Prostate gland (tissue), 2 donors: ENCODE results near the gene SLCO3A1.

Experiments
- CTCF ChIP-seq, 4 experiments: fragments of 200-600 bp in 2 of 4; fragments of 450-650 bp in 2 of 4; sonication (generic) in 2 of 4; IDR thresholded peaks; 1 replicate in 3 of 4; 2 replicates in 1 of 4; pipeline ENCODE4 v1.5.1; 2016 to 2019; ENCODE audit warnings: antibody characterized with exemption in 4 of 4, mild to moderate bottlenecking in 2 of 4, moderate library complexity in 2 of 4
- POLR2A ChIP-seq: fragments of 450-650 bp; IDR thresholded peaks from one replicate; pipeline ENCODE4 v1.6.1; 2016; ENCODE audit warnings: antibody characterized with exemption, mild to moderate bottlenecking

- TF ChIP-seq CTCF (IDR thresholded peaks at IDR 0.05) (no peak), POLR2A (no peak)
Observed at GRCh38 chr15:92069308-92070250, 216.1 kb downstream of the SLCO3A1 start.
